ENCODE results near the gene KCNMA1. TPM values are rescaled to one million over a fixed set of nuclear protein-coding genes. Genes with fewer than 3 reads are reported as not detected.

Gene KCNMA1
- total RNA-seq, 1 experiment from 2014 or later = 143 TPM

- no peaks in the 10 kb centered on the region for H3K4me1 ChIP-seq (ENCODE audit: insufficient read depth, low read length)
- DNase-seq (no peak), ATAC-seq (no peak; the same call in 1 of the 2 replicates)
- no peak overlapping the region for H3K9ac ChIP-seq (ENCODE audit: low read length)
- no peaks in the 10 kb centered on the region for H3K36me3 ChIP-seq (ENCODE audit: low read depth, low read length)
- H3K27me3 ChIP-seq (ENCODE audit: low read length) = no peaks in the 10 kb centered on the region
- no peak overlapping the region for H3K27ac ChIP-seq (ENCODE audit: low read length)
- H2AFZ ChIP-seq (ENCODE audit: low read length) = no peak overlapping the region
- POLR2A ChIA-PET (ENCODE audit: unreplicated experiment) = no interaction called here
- H3K9me3 ChIP-seq (ENCODE audit: low read length) = no peaks in the 10 kb centered on the region
- H3K4me3 ChIP-seq (ENCODE audit: low read length) = no peak overlapping the region
- H3K9me2 ChIP-seq (replicated peaks; ENCODE audit: low read length) = no peaks in the 10 kb centered on the region
- intact Hi-C loops (cut with micrococcal nuclease) = no loop called here
- TF ChIP-seq CTCF (conservative IDR thresholded peaks at IDR 0.05; ENCODE audit: low read depth, low read length) = no peak
- no peak for TF ChIP-seq EZH2phosphoT487 (IDR thresholded peaks at IDR 0.05; ENCODE audit: borderline replicate concordance, low read length)
- TF ChIP-seq EZH2 (IDR thresholded peaks at IDR 0.05; ENCODE audit: low read length, unreplicated experiment) = no peak
- H3K4me2 ChIP-seq (ENCODE audit: low read length) = no peak overlapping the region
- no TSS peak for BruUV-seq (replicated peaks)
- no peaks in the 10 kb centered on the region for H4K20me1 ChIP-seq (ENCODE audit: low read length)
- H3F3A ChIP-seq (ENCODE audit: low read length, unreplicated experiment) = no peaks in the 10 kb centered on the region
- CTCF ChIA-PET = interaction anchor here (1.0 kb wide), 1 partner anchor 152 kb away, joined by 6 read pairs; the partner anchor contains the start of gene KCNMA1
- H3K79me2 ChIP-seq (ENCODE audit: low read length) = no peaks in the 10 kb centered on the region
Observed at GRCh38 chr10:77485847-77486246, 151.8 kb downstream of the KCNMA1 start.

GRCh38 chr10:77482072-77482471 is 155.5 kb downstream of the KCNMA1 start:
- no peaks in the 10 kb centered on the region for H3K9me3 ChIP-seq (ENCODE audit: low read length)
- H3K9me2 ChIP-seq (replicated peaks; ENCODE audit: low read length) = no peaks in the 10 kb centered on the region
- H3K4me1 ChIP-seq (ENCODE audit: insufficient read depth, low read length) = peaks cover 29% of the 10 kb centered on the region
- no peaks in the 10 kb centered on the region for H3K79me2 ChIP-seq (ENCODE audit: low read length)
- intact Hi-C loops (cut with micrococcal nuclease) = no loop called here
- TF ChIP-seq CTCF (conservative IDR thresholded peaks at IDR 0.05; ENCODE audit: low read depth, low read length) = no peak
- no peak for TF ChIP-seq EZH2 (IDR thresholded peaks at IDR 0.05; ENCODE audit: low read length, unreplicated experiment)
- no peak for TF ChIP-seq EZH2phosphoT487 (IDR thresholded peaks at IDR 0.05; ENCODE audit: borderline replicate concordance, low read length)
- BruUV-seq (replicated peaks) = no TSS peak
- POLR2A ChIA-PET (ENCODE audit: unreplicated experiment) = no interaction called here
- no peaks in the 10 kb centered on the region for H3K36me3 ChIP-seq (ENCODE audit: low read depth, low read length)
- no peak overlapping the region for H3K27ac ChIP-seq (ENCODE audit: low read length)
- no peaks in the 10 kb centered on the region for H3K27me3 ChIP-seq (ENCODE audit: low read length)
- no peaks in the 10 kb centered on the region for H3F3A ChIP-seq (ENCODE audit: low read length, unreplicated experiment)
- H2AFZ ChIP-seq (ENCODE audit: low read length) = no peak overlapping the region
- DNase-seq (no peak), ATAC-seq (no peak)
- H3K4me2 ChIP-seq (ENCODE audit: low read length) = no peak overlapping the region
- H3K9ac ChIP-seq (ENCODE audit: low read length) = no peak overlapping the region
- H3K4me3 ChIP-seq (ENCODE audit: low read length) = no peak overlapping the region
- CTCF ChIA-PET = no interaction called here
- no peaks in the 10 kb centered on the region for H4K20me1 ChIP-seq (ENCODE audit: low read length)

GRCh38 chr10:77479586-77479985 is 158.0 kb downstream of the KCNMA1 start:
- Histone ChIP-seq H3K79me2 (ENCODE audit: low read length) (no peaks in the 10 kb centered on the region), H3K4me1 (ENCODE audit: insufficient read depth, low read length) (peaks cover 29% of the 10 kb centered on the region), H3K4me2 (ENCODE audit: low read length) (peak overlapping the region; percentile 4; the same call in 1 of the 2 replicates), H3F3A (ENCODE audit: low read length, unreplicated experiment) (no peaks in the 10 kb centered on the region), H3K9ac (ENCODE audit: low read length) (no peak overlapping the region), H3K4me3 (ENCODE audit: low read length) (no peak overlapping the region), H3K27me3 (ENCODE audit: low read length) (no peaks in the 10 kb centered on the region), H3K36me3 (ENCODE audit: low read depth, low read length) (no peaks in the 10 kb centered on the region), H4K20me1 (ENCODE audit: low read length) (no peaks in the 10 kb centered on the region), H3K9me3 (ENCODE audit: low read length) (no peaks in the 10 kb centered on the region), H3K27ac (ENCODE audit: low read length) (no peak overlapping the region), H2AFZ (ENCODE audit: low read length) (no peak overlapping the region), H3K9me2 (replicated peaks; ENCODE audit: low read length) (no peaks in the 10 kb centered on the region)
- intact Hi-C loops (cut with micrococcal nuclease) = no loop called here
- no TSS peak for BruUV-seq (replicated peaks)
- ChIA-PET POLR2A (ENCODE audit: unreplicated experiment) (no interaction called here), CTCF (no interaction called here)
- no peak for ATAC-seq
- TF ChIP-seq EZH2 (IDR thresholded peaks at IDR 0.05; ENCODE audit: low read length, unreplicated experiment) (no peak), EZH2phosphoT487 (IDR thresholded peaks at IDR 0.05; ENCODE audit: borderline replicate concordance, low read length) (no peak), CTCF (conservative IDR thresholded peaks at IDR 0.05; ENCODE audit: low read depth, low read length) (no peak)
- peak; percentile 47 for DNase-seq

All from PC-3 (cell line).